HepG2 (cell line): ENCODE results near the gene CTDSP2. TPM values are rescaled to one million over a fixed set of nuclear protein-coding genes. Genes with fewer than 3 reads are reported as not detected.
"Not testable (repeated sequence)": the region's sequence is repeated elsewhere in the genome, so short reads cannot be mapped to it uniquely, and the experiment has no call there.

Experiments used
- ATAC-seq: fragments of 200-7000 bp; cut with Tn5 transposase; 3 replicates; pipeline ENCODE4 v1.9.1; 2020; ENCODE audit warnings: mild to moderate bottlenecking, moderate library complexity
- BruUV-seq: library from RNA; stranded (reverse); fragments of 400-500 nt; replicated peaks from 2 replicates; lab custom pipeline; 2021; lab: Mats Ljungman, UMichigan
- CTCF ChIA-PET: fragments of 300-600 bp; formaldehyde crosslinking; extraction: SDS; loops from one replicate; lab custom pipeline; 2021; ENCODE audit warnings: low total read pairs, inconsistent platforms, low intra/inter-chr PET ratio; lab: Yijun Ruan, JAX
- POLR2A ChIA-PET: fragments of 350-600 bp; sonication (Branson Sonifier 250); formaldehyde crosslinking; loops from one replicate; lab custom pipeline; 2020; ENCODE audit warnings: antibody characterized with exemption, inconsistent platforms; lab: Yijun Ruan, JAX
- DNase-seq: peaks from one replicate; pipeline ENCODE4 v3.0.0-alpha.2; 2015; ENCODE audit warnings: low spot score
- FAIRE-seq: peaks from 3 replicates; lab custom pipeline; 2011; peaks lifted over from hg19 to GRCh38; lab: Jason Lieb, UNC
- H2AFZ ChIP-seq: one replicate; pipeline ENCODE4 v1.6.1; 2011; ENCODE audit warnings: low read length, inconsistent platforms
- H3K27ac ChIP-seq: fragments of 300-600 bp; 3 replicates; pipeline ENCODE4 v1.8.0; 2011; ENCODE audit warnings: mixed run types, mild to moderate bottlenecking, mixed read lengths, low read length, inconsistent platforms; ENCODE audit not compliant: insufficient read depth; ENCODE audit errors: extremely low read length
- H3K27me3 ChIP-seq, 2 experiments: fragments of 200-600 bp in 1 of 2; 2 replicates in 1 of 2; 3 replicates in 1 of 2; pipeline versions ENCODE4 v1.6.0 to v1.8.0; 2011; ENCODE audit warnings: low read length in 2 of 2, mild to moderate bottlenecking in 2 of 2, moderate library complexity in 2 of 2, inconsistent platforms in 1 of 2; ENCODE audit not compliant: insufficient read depth in 2 of 2, control insufficient read depth in 1 of 2
- H3K36me3 ChIP-seq, 2 experiments: fragments of 200-600 bp in 1 of 2; replicated peaks in 1 of 2; 2 replicates in 1 of 2; 3 replicates in 1 of 2; pipeline versions ENCODE4 v1.5.1 to v1.8.0; 2011; ENCODE audit warnings: low read length in 2 of 2, inconsistent platforms in 1 of 2; ENCODE audit not compliant: insufficient read depth in 2 of 2, control insufficient read depth in 1 of 2
- H3K4me1 ChIP-seq: 2 replicates; pipeline ENCODE4 v1.5.1; 2012; ENCODE audit warnings: low read length, inconsistent platforms; ENCODE audit not compliant: insufficient read depth
- H3K4me2 ChIP-seq: 2 replicates; pipeline ENCODE4 v1.6.0; 2011; ENCODE audit warnings: low read depth, low read length, inconsistent platforms
- H3K4me3 ChIP-seq, 3 experiments: fragments of 200-600 bp in 1 of 3; sonication (generic), shearing (Covaris generic) in 1 of 3; replicated peaks in 1 of 3; 2 replicates each; pipeline ENCODE4 v1.5.1; 2011 to 2016; ENCODE audit warnings: low read length in 3 of 3, inconsistent platforms in 2 of 3, low read depth in 2 of 3, mild to moderate bottlenecking in 2 of 3, control low read depth in 1 of 3, mixed read lengths in 1 of 3; ENCODE audit not compliant: insufficient read depth in 1 of 3
- H3K79me2 ChIP-seq: one replicate; pipeline ENCODE4 v1.6.1; 2011; ENCODE audit warnings: low read length, inconsistent platforms; ENCODE audit not compliant: insufficient read depth
- H3K9ac ChIP-seq: 2 replicates; pipeline ENCODE4 v1.6.0; 2011; ENCODE audit warnings: mild to moderate bottlenecking, low read depth, low read length, inconsistent platforms; ENCODE audit not compliant: insufficient read depth
- H3K9me3 ChIP-seq: 2 replicates; pipeline ENCODE4 v1.5.1; 2012; ENCODE audit warnings: mild to moderate bottlenecking, low read length
- H4K20me1 ChIP-seq: 2 replicates; pipeline ENCODE4 v1.6.0; 2011; ENCODE audit warnings: inconsistent platforms, mild to moderate bottlenecking, low read length, moderate library complexity; ENCODE audit not compliant: insufficient read depth
- HOXA3 ChIP-seq: sonication (generic); formaldehyde crosslinking; IDR thresholded peaks from 2 replicates; pipeline ENCODE4 v1.5.0; 2020; ENCODE audit warnings: missing genetic modification reagents
- ZNF318 ChIP-seq: sonication (generic); formaldehyde crosslinking; IDR thresholded peaks from 2 replicates; pipeline ENCODE4 v1.4.0; 2020; ENCODE audit warnings: mild to moderate bottlenecking, missing genetic modification reagents
- WGBS: methylation state at CpG from one replicate; pipeline ENCODE4 v1.1.6; 2017; ENCODE audit warnings: low lambda C conversion rate; 5-methylcytosine and 5-hydroxymethylcytosine counted together
- in situ Hi-C: cut with HindIII; loops from 2 replicates; pipeline ENCODE4 v1.10.0; 2017; ENCODE audit warnings: low pct_unique_long_range_greater_than_20kb; ENCODE audit not compliant: extremely low pct_ligation_motif_present
- intact Hi-C: fragments of 100-400 bp; cut with micrococcal nuclease; formaldehyde crosslinking; loops from one replicate; pipeline ENCODE4 v1.10.0; 2022; ENCODE audit not compliant: unreplicated experiment
- polyA plus RNA-seq, 8 experiments: library from polyadenylated mRNA; depleted of rRNA in 3 of 8; stranded (reverse) in 7 of 8; unstranded in 1 of 8; fragments of >200 nt; fragmentation: Illumina TruSeq in 4 of 8; extraction: Trizol in 4 of 8; gene quantifications; 2 replicates each; pipeline versions ENCODE4 v1.2.1 to v1.2.3, GENCODE V29; 2011 to 2016; ENCODE audit warnings: low read depth in 4 of 8, missing spikeins in 1 of 8, mixed read lengths in 1 of 8; ENCODE audit not compliant: insufficient read depth in 1 of 8
- total RNA-seq, 5 experiments: library from RNA; depleted of rRNA; stranded (reverse); fragments of >200 nt; fragmentation: Illumina TruSeq; extraction: Trizol; gene quantifications; 2 replicates each; pipeline ENCODE4 v1.2.3, GENCODE V29; 2016; ENCODE audit warnings: low read depth in 1 of 5

Gene CTDSP2
- total and polyA plus RNA-seq, 2 of the 13 experiments (the other 11 are each of a cell fraction or from before 2014, with no cell fraction given): 38.1 to 82.5 TPM

DNA sequence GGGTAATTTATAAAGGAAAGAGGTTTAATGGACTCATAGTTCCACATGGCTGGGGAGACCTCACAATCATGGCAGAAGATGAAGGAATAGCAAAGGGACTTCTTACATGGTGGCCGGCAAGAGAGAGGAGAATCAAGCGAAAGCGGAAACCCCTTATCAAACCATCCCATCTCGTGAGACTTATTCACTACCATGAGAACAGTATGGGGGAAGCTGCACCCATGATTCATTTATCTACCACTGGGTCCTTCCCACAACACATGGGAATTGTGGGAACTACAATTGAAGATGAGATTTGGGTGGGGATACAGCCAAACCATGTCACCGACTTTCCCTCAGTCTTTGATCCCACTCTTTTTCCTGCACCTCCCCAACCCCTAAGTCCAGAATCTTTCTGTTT is 12.6 kb upstream of the CTDSP2 start (continued):
- no peak for TF ChIP-seq ZNF318 (CRISPR knock-in tag)
- TF ChIP-seq HOXA3 (CRISPR knock-in tag): no peak

DNA sequence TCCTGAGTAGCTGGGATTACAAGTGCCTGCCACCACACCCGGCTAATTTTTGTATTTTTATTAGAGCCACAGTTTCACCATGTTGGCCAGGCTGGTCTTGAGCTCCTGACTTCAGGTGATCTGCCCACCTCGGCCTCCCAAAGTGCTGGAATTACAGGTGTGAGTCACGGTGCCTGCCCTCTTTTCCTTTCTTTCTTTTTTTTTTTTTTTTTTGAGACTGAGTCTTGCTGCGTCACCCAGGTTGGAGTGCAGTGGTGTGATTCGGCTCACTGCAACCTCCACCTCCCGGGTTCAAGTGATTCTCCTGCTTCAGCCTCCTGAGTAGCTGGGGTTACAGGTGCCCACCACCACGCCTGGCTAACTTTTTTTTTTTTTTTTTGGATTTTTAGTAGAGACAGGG is 11.6 kb upstream of the CTDSP2 start:
- WGBS: 30% methylated on average over 7 of the region's 7 CpGs
- intact Hi-C loops, BruUV-seq, in situ Hi-C loops, H3K4me2 ChIP-seq, H3K4me3 ChIP-seq, DNase-seq, ATAC-seq, H3K27ac ChIP-seq, POLR2A ChIA-PET, FAIRE-seq, CTCF ChIA-PET, H3K9ac ChIP-seq, H3K36me3 ChIP-seq, H3K79me2 ChIP-seq, H3K9me3 ChIP-seq, H2AFZ ChIP-seq, H3K4me1 ChIP-seq, H4K20me1 ChIP-seq: not testable (repeated sequence)
- peaks cover 5 to 43% of the 10 kb centered on the region in 2 experiments for H3K27me3 ChIP-seq
